Measurements from ENCODE around the gene TBC1D22A. TPM values are rescaled to one million over a fixed set of nuclear protein-coding genes. Genes with fewer than 3 reads are reported as not detected.

The TBC1D22A gene
- total RNA-seq, 1 experiment from 2014 or later, result 20.9 TPM

DNA sequence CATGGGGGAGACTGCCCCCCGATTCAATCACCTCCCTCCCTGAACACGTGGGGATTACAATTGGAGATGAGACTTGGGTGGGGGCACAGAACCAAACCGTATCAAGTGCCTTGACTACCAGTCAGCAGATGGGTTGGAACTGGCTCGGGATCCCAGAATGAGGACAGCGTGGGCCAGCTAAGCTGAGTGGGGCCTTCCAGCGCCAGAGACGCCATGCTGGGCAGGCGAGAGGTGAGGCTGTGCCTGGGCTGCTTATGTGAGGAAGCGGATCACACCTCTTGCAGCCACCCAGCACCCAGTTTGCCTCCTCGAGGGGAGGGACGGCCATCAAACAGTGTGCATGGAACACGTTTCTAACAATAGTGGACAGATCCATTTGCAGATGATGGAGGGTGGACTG lies 195.1 kb downstream of the TBC1D22A start:
- CTCF ChIA-PET, result no interaction called here

DNA sequence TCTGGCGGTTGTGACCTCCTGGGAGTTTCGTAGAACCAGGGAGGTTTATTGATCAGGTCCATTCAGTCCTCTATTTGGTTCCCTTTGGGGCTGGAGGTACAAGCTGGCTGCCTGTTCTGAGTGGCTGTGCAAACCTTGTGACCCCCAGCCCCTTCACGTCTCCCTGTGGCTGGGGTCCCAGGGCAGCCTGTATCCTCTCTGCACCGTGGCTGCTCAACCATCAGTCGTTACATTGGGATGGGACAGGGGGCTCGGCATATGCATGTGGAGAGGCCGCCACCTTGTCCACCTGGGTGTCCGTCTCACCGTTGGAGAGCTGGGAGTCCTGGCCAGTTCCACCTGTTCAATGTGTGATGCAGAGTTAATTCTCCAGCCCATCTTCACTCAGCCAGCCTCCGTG lies 195.7 kb downstream of the TBC1D22A start:
- H3K36me3 ChIP-seq (ENCODE audit: control insufficient read depth in 1 of 2, insufficient read depth in 2 of 2, low read length in 2 of 2), result no peaks in the 10 kb centered on the region
- no peaks in the 10 kb centered on the region for H4K20me1 ChIP-seq (ENCODE audit: insufficient read depth)
- H3K9ac ChIP-seq (ENCODE audit: low read length), result no peak overlapping the region
- intact Hi-C loops (cut with micrococcal nuclease), result no loop called here
- BruUV-seq (replicated peaks), result no TSS peak
- H3K4me1 ChIP-seq (ENCODE audit: control insufficient read depth in 1 of 2, insufficient read depth in 2 of 2, low read length in 2 of 2), result no peaks in the 10 kb centered on the region
- no peaks in the 10 kb centered on the region for H3K9me3 ChIP-seq (ENCODE audit: control insufficient read depth in 1 of 2, insufficient read depth in 1 of 2, low read depth in 1 of 2, low read length in 2 of 2)
- no peak overlapping the region for H3K4me3 ChIP-seq (replicated peaks in 1 of 2; ENCODE audit: low read depth in 1 of 2, low read length in 2 of 2)
- no peaks in the 10 kb centered on the region for H3K9me2 ChIP-seq (ENCODE audit: insufficient read depth)
- DNase-seq (ENCODE audit: low read depth, low spot score), result no peak
- no peak overlapping the region for H3K4me2 ChIP-seq (ENCODE audit: low read length)
- H3K27ac ChIP-seq (ENCODE audit: low read depth, low read length), result no peak overlapping the region
- ChIA-PET CTCF (no interaction called here), RAD21 (ENCODE audit: low non-redundant PET in 1 of 2, low total read pairs in 2 of 2, uncharacterized antibody in 2 of 2, unreplicated experiment in 2 of 2) (no interaction called here), POLR2A (no interaction called here)
- no peaks in the 10 kb centered on the region for H3K27me3 ChIP-seq (ENCODE audit: insufficient read depth, low read length)
- no peak for ATAC-seq
- no peak for TF ChIP-seq EZH2 (IDR thresholded peaks at IDR 0.05)
- no peak for TF ChIP-seq ZNF274 (IDR thresholded peaks at IDR 0.05; ENCODE audit: low read depth, low read length)
- TF ChIP-seq CEBPB (IDR thresholded peaks at IDR 0.05; ENCODE audit: low read depth), result no peak
- no peak for TF ChIP-seq YY1 (IDR thresholded peaks at IDR 0.05; ENCODE audit: extremely low read depth, insufficient replicate concordance, low read depth, low read length)
- TF ChIP-seq, protein P1, sequence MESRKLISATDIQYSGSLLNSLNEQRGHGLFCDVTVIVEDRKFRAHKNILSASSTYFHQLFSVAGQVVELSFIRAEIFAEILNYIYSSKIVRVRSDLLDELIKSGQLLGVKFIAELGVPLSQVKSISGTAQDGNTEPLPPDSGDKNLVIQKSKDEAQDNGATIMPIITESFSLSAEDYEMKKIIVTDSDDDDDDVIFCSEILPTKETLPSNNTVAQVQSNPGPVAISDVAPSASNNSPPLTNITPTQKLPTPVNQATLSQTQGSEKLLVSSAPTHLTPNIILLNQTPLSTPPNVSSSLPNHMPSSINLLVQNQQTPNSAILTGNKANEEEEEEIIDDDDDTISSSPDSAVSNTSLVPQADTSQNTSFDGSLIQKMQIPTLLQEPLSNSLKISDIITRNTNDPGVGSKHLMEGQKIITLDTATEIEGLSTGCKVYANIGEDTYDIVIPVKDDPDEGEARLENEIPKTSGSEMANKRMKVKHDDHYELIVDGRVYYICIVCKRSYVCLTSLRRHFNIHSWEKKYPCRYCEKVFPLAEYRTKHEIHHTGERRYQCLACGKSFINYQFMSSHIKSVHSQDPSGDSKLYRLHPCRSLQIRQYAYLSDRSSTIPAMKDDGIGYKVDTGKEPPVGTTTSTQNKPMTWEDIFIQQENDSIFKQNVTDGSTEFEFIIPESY (IDR thresholded peaks at IDR 0.05; ENCODE audit: extremely low read depth, insufficient replicate concordance, low read length), result no peak
- TF ChIP-seq, protein P2, sequence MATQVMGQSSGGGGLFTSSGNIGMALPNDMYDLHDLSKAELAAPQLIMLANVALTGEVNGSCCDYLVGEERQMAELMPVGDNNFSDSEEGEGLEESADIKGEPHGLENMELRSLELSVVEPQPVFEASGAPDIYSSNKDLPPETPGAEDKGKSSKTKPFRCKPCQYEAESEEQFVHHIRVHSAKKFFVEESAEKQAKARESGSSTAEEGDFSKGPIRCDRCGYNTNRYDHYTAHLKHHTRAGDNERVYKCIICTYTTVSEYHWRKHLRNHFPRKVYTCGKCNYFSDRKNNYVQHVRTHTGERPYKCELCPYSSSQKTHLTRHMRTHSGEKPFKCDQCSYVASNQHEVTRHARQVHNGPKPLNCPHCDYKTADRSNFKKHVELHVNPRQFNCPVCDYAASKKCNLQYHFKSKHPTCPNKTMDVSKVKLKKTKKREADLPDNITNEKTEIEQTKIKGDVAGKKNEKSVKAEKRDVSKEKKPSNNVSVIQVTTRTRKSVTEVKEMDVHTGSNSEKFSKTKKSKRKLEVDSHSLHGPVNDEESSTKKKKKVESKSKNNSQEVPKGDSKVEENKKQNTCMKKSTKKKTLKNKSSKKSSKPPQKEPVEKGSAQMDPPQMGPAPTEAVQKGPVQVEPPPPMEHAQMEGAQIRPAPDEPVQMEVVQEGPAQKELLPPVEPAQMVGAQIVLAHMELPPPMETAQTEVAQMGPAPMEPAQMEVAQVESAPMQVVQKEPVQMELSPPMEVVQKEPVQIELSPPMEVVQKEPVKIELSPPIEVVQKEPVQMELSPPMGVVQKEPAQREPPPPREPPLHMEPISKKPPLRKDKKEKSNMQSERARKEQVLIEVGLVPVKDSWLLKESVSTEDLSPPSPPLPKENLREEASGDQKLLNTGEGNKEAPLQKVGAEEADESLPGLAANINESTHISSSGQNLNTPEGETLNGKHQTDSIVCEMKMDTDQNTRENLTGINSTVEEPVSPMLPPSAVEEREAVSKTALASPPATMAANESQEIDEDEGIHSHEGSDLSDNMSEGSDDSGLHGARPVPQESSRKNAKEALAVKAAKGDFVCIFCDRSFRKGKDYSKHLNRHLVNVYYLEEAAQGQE (IDR thresholded peaks at IDR 0.05; ENCODE audit: low read depth), result no peak
- TF ChIP-seq FOSL1 (IDR thresholded peaks at IDR 0.05; ENCODE audit: low read depth), result no peak
- TF ChIP-seq, protein P3, sequence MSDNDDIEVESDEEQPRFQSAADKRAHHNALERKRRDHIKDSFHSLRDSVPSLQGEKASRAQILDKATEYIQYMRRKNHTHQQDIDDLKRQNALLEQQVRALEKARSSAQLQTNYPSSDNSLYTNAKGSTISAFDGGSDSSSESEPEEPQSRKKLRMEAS (IDR thresholded peaks at IDR 0.05), result no peak
- no peak for TF ChIP-seq TCF7L2 (IDR thresholded peaks at IDR 0.05; ENCODE audit: borderline replicate concordance, extremely low read depth, insufficient read depth, insufficient read length)
- TF ChIP-seq RAD21 (IDR thresholded peaks at IDR 0.05; ENCODE audit: low read depth), result no peak
- TF ChIP-seq ATF3 (IDR thresholded peaks at IDR 0.05), result no peak
- no peaks in the 10 kb centered on the region; the same call in 1 of the 2 replicates for H3K79me2 ChIP-seq (ENCODE audit: insufficient read depth, low read length)
- no peak overlapping the region for H2AFZ ChIP-seq (ENCODE audit: low read depth, low read length, poor library complexity, severe bottlenecking)

More for the DNA sequence above, 195.1 kb downstream of the TBC1D22A start:
- no peak for DNase-seq (ENCODE audit: low read depth, low spot score)
- BruUV-seq (replicated peaks), result no TSS peak
- H3K36me3 ChIP-seq (ENCODE audit: control insufficient read depth in 1 of 2, insufficient read depth in 2 of 2, low read length in 2 of 2), result no peaks in the 10 kb centered on the region
- no peaks in the 10 kb centered on the region for H3K27me3 ChIP-seq (ENCODE audit: insufficient read depth, low read length)
- RAD21 ChIA-PET (ENCODE audit: low non-redundant PET in 1 of 2, low total read pairs in 2 of 2, uncharacterized antibody in 2 of 2, unreplicated experiment in 2 of 2), result no interaction called here
- POLR2A ChIA-PET, result no interaction called here
- TF ChIP-seq JUND (IDR thresholded peaks at IDR 0.05) (no peak), EZH2phosphoT487 (IDR thresholded peaks at IDR 0.05; ENCODE audit: borderline replicate concordance) (no peak), CBX3 (IDR thresholded peaks at IDR 0.05; ENCODE audit: low read depth) (no peak), EZH2 (IDR thresholded peaks at IDR 0.05) (no peak), ZFX (IDR thresholded peaks at IDR 0.05) (no peak)
- no peak for ATAC-seq
- H3K9me3 ChIP-seq (ENCODE audit: control insufficient read depth in 1 of 2, insufficient read depth in 1 of 2, low read depth in 1 of 2, low read length in 2 of 2), result no peaks in the 10 kb centered on the region
- intact Hi-C loops (cut with micrococcal nuclease), result no loop called here
- H3K79me2 ChIP-seq (ENCODE audit: insufficient read depth, low read length), result no peaks in the 10 kb centered on the region; the same call in 1 of the 2 replicates
- H3K9ac ChIP-seq (ENCODE audit: low read length), result no peak overlapping the region
- H3K27ac ChIP-seq (ENCODE audit: low read depth, low read length), result no peak overlapping the region
- no peak overlapping the region for H3K4me2 ChIP-seq (ENCODE audit: low read length)
- no peaks in the 10 kb centered on the region for H4K20me1 ChIP-seq (ENCODE audit: insufficient read depth)
- no peaks in the 10 kb centered on the region for H3K4me1 ChIP-seq (ENCODE audit: control insufficient read depth in 1 of 2, insufficient read depth in 2 of 2, low read length in 2 of 2)
- H2AFZ ChIP-seq (ENCODE audit: low read depth, low read length, poor library complexity, severe bottlenecking), result no peak overlapping the region
- H3K9me2 ChIP-seq (ENCODE audit: insufficient read depth), result no peaks in the 10 kb centered on the region
- no peak overlapping the region for H3K4me3 ChIP-seq (replicated peaks in 1 of 2; ENCODE audit: low read depth in 1 of 2, low read length in 2 of 2)
